Measurements from ENCODE around the gene MTARC1. TPM values are rescaled to one million over a fixed set of nuclear protein-coding genes. Genes with fewer than 3 reads are reported as not detected.

MTARC1 gene
- polyA plus RNA-seq, 1 donor: 35.7 TPM

DNA sequence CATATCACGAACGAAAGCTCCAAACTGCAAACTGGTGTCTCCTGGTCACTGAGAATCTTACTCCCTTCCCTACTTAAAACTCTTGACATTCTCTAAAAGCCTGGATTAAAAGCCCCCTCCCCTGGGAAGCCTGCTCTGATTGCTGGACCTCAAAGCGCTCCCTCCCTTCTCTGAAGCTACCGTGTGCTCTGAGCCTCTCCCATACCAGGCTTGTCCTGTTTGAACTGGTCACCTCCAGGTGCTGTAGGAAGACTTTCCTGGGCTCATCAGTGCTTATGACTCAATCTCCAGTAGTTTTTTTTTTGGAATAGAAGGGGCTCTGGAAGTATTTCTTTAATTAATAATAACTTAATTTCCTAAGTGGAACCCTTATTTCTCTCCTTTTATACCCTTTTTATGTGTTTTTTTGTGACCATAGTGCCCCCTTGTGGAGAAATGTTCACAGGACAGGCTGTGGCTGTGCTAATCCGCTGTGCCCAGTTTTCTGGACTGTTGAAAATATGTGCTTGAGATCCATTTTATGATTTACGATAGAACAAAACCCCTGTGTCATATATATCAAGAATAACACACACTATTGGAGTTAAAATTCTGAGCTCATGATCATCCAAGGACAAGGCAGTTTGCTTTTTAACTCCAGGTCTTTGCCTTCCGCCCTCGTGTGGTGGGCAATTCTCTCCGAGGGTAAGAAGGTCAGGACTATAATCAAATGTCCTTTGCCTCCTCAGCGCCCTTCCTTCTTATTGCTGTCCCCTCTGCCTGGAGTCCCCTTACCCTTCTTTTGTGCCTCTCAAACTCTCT lies 16.9 kb downstream of the MTARC1 start:
- Histone ChIP-seq H3K36me3 (ENCODE audit: control insufficient read depth, insufficient read depth, low read length) (peaks cover 38% of the 10 kb centered on the region), H3K9me3 (ENCODE audit: control insufficient read depth, low read depth, low read length) (no peaks in the 10 kb centered on the region), H3K4me1 (ENCODE audit: control insufficient read depth, insufficient read depth, low read length) (no peaks in the 10 kb centered on the region), H3K27me3 (ENCODE audit: control insufficient read depth, insufficient read depth, low read length) (no peaks in the 10 kb centered on the region), H3K4me3 (ENCODE audit: low read length) (no peak overlapping the region), H3K27ac (ENCODE audit: low read length) (peak overlapping the region; percentile 5)
- WGBS (ENCODE audit: insufficient coverage, low lambda C conversion rate): 74% methylated on average over 3 of the region's 10 CpGs
- no peak for DNase-seq

DNA sequence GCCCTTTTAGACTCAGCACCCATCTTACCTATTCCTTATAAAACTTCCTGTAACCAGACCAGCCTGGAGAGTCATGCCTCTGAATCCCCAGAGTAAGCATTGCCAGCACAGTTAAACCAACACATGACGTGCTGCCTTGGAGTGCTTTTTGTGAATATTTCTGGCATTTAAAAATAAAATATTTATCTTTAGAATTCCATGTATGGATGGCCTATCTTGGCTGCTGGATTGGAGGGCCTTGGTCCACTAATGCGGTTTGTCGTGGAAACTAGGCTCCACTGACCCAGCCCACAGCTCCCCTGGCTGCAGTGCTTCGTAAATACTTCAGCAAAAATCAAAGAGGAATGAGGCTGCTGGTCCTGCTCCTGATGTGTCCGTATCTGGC lies 17.5 kb downstream of the MTARC1 start:
- Histone ChIP-seq H3K4me3 (ENCODE audit: low read length) (no peak overlapping the region), H3K36me3 (ENCODE audit: control insufficient read depth, insufficient read depth, low read length) (peaks cover 32% of the 10 kb centered on the region), H3K9me3 (ENCODE audit: control insufficient read depth, low read depth, low read length) (no peaks in the 10 kb centered on the region), H3K27ac (ENCODE audit: low read length) (peak overlapping the region; percentile 5), H3K27me3 (ENCODE audit: control insufficient read depth, insufficient read depth, low read length) (no peaks in the 10 kb centered on the region), H3K4me1 (ENCODE audit: control insufficient read depth, insufficient read depth, low read length) (no peaks in the 10 kb centered on the region)
- DNase-seq: no peak
- WGBS (ENCODE audit: insufficient coverage, low lambda C conversion rate): no CpG with 5 or more reads among the region's 5 CpGs

DNA sequence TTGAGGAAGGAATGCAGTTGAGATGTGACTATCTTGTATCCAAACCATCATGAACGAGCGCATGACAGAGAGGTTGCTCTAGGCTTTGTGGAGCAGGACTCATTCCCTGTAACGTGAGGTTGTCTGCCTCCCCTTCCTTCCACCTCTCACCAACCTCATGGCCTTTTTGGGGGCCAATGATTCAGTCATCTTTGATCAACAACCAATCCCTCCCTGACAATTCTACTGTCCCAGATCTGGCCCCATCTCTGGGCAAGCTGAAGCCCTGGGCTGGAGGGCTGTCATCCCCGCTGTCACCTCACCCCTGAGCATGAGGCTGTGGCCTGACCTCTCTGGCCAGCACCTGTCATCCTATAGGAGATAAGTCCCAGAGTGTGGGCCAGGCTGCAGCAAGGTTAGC lies 19.7 kb downstream of the MTARC1 start:
- Histone ChIP-seq H3K27ac (ENCODE audit: low read length) (no peak overlapping the region), H3K27me3 (ENCODE audit: control insufficient read depth, insufficient read depth, low read length) (no peaks in the 10 kb centered on the region), H3K9me3 (ENCODE audit: control insufficient read depth, low read depth, low read length) (no peaks in the 10 kb centered on the region), H3K36me3 (ENCODE audit: control insufficient read depth, insufficient read depth, low read length) (peaks cover 17% of the 10 kb centered on the region), H3K4me1 (ENCODE audit: control insufficient read depth, insufficient read depth, low read length) (no peaks in the 10 kb centered on the region), H3K4me3 (ENCODE audit: low read length) (no peak overlapping the region)
- WGBS (ENCODE audit: insufficient coverage, low lambda C conversion rate): no CpG with 5 or more reads among the region's 4 CpGs
- no peak for DNase-seq

DNA sequence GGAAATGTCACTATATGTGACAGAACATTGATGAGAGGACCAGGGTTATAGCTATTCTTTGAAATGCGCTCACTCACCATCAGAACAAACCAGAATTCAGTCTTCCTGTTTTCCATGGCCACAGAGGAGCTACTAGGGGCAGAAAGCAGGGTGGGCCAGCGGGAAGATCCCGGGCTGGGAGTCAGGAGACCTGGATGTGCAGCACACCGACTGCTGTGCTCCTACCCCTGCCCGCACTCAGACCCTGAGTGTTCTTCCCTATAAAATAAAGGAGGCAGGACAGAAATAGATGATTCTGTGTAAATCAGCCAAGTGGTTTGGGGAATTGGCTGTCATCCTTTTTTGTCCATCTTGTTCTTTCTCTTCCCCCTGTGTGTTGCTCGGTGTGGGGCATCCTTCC lies 21.0 kb downstream of the MTARC1 start:
- Histone ChIP-seq H3K36me3 (ENCODE audit: control insufficient read depth, insufficient read depth, low read length) (peaks cover 19% of the 10 kb centered on the region), H3K4me3 (ENCODE audit: low read length) (no peak overlapping the region), H3K27me3 (ENCODE audit: control insufficient read depth, insufficient read depth, low read length) (no peaks in the 10 kb centered on the region), H3K27ac (ENCODE audit: low read length) (no peak overlapping the region), H3K9me3 (ENCODE audit: control insufficient read depth, low read depth, low read length) (no peaks in the 10 kb centered on the region), H3K4me1 (ENCODE audit: control insufficient read depth, insufficient read depth, low read length) (no peaks in the 10 kb centered on the region)
- 0% methylated on average over 1 of the region's 6 CpGs for WGBS (ENCODE audit: insufficient coverage, low lambda C conversion rate)
- DNase-seq: no peak

DNA sequence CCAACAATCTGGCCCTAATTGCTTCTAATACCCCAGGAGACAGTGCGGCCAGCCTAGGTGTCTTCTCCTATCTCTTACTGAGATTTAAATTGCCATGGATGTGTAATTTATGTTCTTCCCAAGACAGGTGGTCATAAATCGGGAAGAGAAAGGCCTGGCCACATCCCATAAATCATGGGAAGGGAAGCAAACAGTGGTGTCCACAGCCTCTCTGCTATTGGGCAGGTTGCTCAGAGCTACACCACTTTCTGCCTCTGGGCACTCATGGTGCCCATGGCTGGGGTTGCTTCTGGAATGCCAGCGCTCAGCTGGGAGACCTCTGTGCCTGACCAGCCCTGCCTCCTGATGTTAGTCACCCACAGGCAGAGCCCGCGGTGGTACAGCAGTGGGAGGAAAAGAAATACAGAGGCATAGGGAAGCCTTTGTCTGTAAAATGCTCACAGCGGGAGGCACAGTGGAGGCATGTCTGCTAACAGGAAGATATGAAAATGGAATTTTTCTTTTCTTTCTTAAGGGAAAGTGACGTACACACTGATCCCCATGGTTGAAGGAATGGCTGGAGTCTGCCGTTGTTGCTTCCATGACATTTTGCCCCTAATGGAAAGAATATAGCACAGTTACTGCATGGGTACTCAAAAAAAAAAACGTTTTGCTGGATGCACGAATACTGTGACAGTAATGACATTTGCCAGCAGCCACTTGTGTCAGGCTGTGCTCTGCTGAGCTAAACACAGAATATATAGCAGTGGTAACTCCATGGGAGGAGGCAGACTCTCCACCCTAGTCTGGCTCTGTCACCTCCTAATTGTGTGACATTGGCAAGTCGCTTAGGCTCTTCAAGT lies 21.9 kb downstream of the MTARC1 start:
- Histone ChIP-seq H3K36me3 (ENCODE audit: control insufficient read depth, insufficient read depth, low read length) (peaks cover 26% of the 10 kb centered on the region), H3K4me3 (ENCODE audit: low read length) (no peak overlapping the region), H3K4me1 (ENCODE audit: control insufficient read depth, insufficient read depth, low read length) (no peaks in the 10 kb centered on the region), H3K27me3 (ENCODE audit: control insufficient read depth, insufficient read depth, low read length) (no peaks in the 10 kb centered on the region), H3K9me3 (ENCODE audit: control insufficient read depth, low read depth, low read length) (no peaks in the 10 kb centered on the region), H3K27ac (ENCODE audit: low read length) (no peak overlapping the region)
- 90% methylated on average over 2 of the region's 11 CpGs for WGBS (ENCODE audit: insufficient coverage, low lambda C conversion rate)
- DNase-seq: no peak

DNA sequence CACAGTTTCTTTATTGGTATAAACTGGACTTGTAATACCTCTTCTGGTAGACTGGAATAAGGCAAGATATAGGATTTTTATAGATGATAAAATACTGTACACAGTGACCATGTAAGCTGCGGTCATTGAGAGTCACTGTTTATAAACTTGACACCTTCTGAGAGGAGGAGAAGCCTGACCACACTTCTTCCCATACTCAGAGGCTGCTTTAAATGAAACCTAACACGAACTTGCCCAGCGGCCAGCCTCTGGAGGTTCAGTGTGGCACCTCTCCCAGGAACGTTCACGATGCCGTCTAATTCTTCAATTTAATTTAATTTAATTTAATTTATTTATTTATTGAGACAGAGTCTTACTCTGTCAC lies 22.5 kb downstream of the MTARC1 start:
- DNase-seq: no peak
- Histone ChIP-seq H3K27me3 (ENCODE audit: control insufficient read depth, insufficient read depth, low read length) (no peaks in the 10 kb centered on the region), H3K27ac (ENCODE audit: low read length) (no peak overlapping the region), H3K36me3 (ENCODE audit: control insufficient read depth, insufficient read depth, low read length) (peaks cover 25% of the 10 kb centered on the region), H3K4me3 (ENCODE audit: low read length) (no peak overlapping the region), H3K9me3 (ENCODE audit: control insufficient read depth, low read depth, low read length) (no peaks in the 10 kb centered on the region), H3K4me1 (ENCODE audit: control insufficient read depth, insufficient read depth, low read length) (no peaks in the 10 kb centered on the region)
- no CpG with 5 or more reads among the region's 6 CpGs for WGBS (ENCODE audit: insufficient coverage, low lambda C conversion rate)

DNA sequence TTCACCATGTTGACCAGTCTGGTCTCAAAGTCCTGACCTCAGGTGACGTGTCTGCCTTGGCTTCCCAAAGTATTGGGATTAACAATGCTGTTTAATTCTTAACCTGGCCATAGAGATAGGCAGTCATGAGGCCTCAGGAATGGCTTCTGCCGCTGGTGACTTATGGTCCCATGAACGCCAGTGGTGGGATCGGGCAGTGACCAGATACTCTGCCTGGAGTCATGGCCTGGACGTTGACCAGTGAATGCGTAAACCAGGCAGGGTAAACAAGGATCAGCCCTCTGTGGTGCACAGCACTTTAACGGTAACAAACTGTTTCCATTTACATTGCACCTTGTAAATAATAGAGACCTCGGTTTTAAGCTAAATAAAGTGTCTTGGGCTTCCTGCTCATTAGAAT lies 23.0 kb downstream of the MTARC1 start:
- 67% methylated on average over 1 of the region's 8 CpGs for WGBS (ENCODE audit: insufficient coverage, low lambda C conversion rate)
- no peak overlapping the region for H3K4me3 ChIP-seq (ENCODE audit: low read length)
- no peak overlapping the region for H3K27ac ChIP-seq (ENCODE audit: low read length)
- no peaks in the 10 kb centered on the region for H3K9me3 ChIP-seq (ENCODE audit: control insufficient read depth, low read depth, low read length)
- DNase-seq: no peak
- no peaks in the 10 kb centered on the region for H3K27me3 ChIP-seq (ENCODE audit: control insufficient read depth, insufficient read depth, low read length)
- no peaks in the 10 kb centered on the region for H3K4me1 ChIP-seq (ENCODE audit: control insufficient read depth, insufficient read depth, low read length)
- H3K36me3 ChIP-seq (ENCODE audit: control insufficient read depth, insufficient read depth, low read length): peaks cover 23% of the 10 kb centered on the region

DNA sequence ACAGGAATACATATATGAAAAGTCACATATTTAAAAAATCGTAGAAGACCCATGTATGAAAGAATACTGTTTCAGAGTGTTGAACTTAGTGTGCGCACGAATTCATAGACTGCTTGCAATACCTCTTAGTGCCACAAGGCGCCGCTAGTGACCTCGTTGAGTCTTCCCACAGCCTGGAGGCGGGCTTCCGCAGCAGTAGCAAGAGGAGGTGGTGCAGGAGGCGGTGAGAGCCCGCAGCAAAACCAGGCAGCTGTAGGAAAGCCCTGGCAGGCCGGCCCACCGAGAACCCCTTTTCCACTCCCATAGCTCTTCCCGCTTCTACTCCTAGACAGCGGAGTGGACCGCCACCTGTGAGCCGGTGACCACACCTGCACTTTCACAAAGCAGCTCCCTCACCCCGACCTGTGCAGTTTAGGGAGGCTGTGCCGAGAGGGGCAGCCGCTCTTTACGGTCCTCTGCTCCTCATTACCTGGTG lies 23.5 kb downstream of the MTARC1 start:
- no peaks in the 10 kb centered on the region for H3K27me3 ChIP-seq (ENCODE audit: control insufficient read depth, insufficient read depth, low read length)
- no peaks in the 10 kb centered on the region for H3K9me3 ChIP-seq (ENCODE audit: control insufficient read depth, low read depth, low read length)
- no peaks in the 10 kb centered on the region for H3K4me1 ChIP-seq (ENCODE audit: control insufficient read depth, insufficient read depth, low read length)
- peak; percentile 58 to 65 for DNase-seq
- 40% methylated on average over 1 of the region's 20 CpGs for WGBS (ENCODE audit: insufficient coverage, low lambda C conversion rate)
- H3K27ac ChIP-seq (ENCODE audit: low read length): peak overlapping the region; percentile 16
- no peak overlapping the region for H3K4me3 ChIP-seq (ENCODE audit: low read length)
- peaks cover 20% of the 10 kb centered on the region for H3K36me3 ChIP-seq (ENCODE audit: control insufficient read depth, insufficient read depth, low read length)

DNA sequence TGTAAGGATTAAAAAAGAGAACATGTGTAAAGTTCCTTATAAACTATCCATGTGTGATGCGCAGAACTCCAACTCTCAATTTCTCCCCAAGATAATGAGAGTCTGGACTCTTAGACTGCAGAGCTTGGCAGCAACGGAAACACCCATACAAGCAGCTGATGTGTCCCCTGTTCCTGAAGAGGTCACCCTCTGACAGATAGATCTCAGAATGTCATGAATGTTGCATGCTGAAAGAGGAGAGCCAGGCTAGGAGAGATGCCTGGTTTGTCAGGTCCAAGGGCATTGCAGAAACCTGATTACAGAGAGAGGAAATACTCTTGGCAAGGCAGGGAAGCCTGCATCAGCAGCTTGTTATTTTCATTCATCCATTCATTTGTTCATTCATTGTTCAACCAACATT lies 24.2 kb downstream of the MTARC1 start:
- no peaks in the 10 kb centered on the region for H3K4me1 ChIP-seq (ENCODE audit: control insufficient read depth, insufficient read depth, low read length)
- no peaks in the 10 kb centered on the region for H3K27me3 ChIP-seq (ENCODE audit: control insufficient read depth, insufficient read depth, low read length)
- no peak overlapping the region for H3K4me3 ChIP-seq (ENCODE audit: low read length)
- no peaks in the 10 kb centered on the region for H3K9me3 ChIP-seq (ENCODE audit: control insufficient read depth, low read depth, low read length)
- DNase-seq: no peak
- peaks cover 24% of the 10 kb centered on the region for H3K36me3 ChIP-seq (ENCODE audit: control insufficient read depth, insufficient read depth, low read length)
- no CpG with 5 or more reads among the region's 2 CpGs for WGBS (ENCODE audit: insufficient coverage, low lambda C conversion rate)
- no peak overlapping the region for H3K27ac ChIP-seq (ENCODE audit: low read length)

DNA sequence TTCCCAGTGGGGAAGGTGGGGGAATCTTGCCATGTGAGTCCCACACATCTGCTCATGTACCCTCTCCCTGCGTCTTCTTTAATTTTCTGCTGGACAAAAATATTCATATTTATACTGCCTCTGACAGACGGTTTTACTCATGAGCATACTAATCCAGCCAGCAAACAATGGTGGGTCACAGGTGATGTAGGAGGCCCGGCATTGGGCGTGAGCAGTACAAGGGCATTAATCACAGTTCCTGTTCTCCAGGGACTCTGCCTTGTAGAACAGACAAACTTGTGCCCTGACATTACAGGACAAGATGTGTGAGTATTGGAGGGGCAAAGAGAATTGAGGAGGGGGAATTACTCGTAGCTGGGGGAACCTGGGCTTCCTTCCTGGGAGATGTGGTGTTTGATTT lies 25.0 kb downstream of the MTARC1 start:
- Histone ChIP-seq H3K27me3 (ENCODE audit: control insufficient read depth, insufficient read depth, low read length) (no peaks in the 10 kb centered on the region), H3K36me3 (ENCODE audit: control insufficient read depth, insufficient read depth, low read length) (peaks cover 21% of the 10 kb centered on the region), H3K27ac (ENCODE audit: low read length) (no peak overlapping the region), H3K4me3 (ENCODE audit: low read length) (no peak overlapping the region), H3K9me3 (ENCODE audit: control insufficient read depth, low read depth, low read length) (no peaks in the 10 kb centered on the region), H3K4me1 (ENCODE audit: control insufficient read depth, insufficient read depth, low read length) (no peaks in the 10 kb centered on the region)
- DNase-seq: no peak
- WGBS (ENCODE audit: insufficient coverage, low lambda C conversion rate): no CpG with 5 or more reads among the region's 5 CpGs
